ENCODE measurements around the gene SSPN.

GRCh38 chr12:26164118-26164517 is 31.3 kb upstream of the SSPN start:
- no peak for TF ChIP-seq CTCF (conservative IDR thresholded peaks at IDR 0.05; ENCODE audit: low read depth in 2 of 2)
- TF ChIP-seq EZH2 (IDR thresholded peaks at IDR 0.05; ENCODE audit: low read depth, unreplicated experiment): no peak
- TF ChIP-seq EZH2phosphoT487 (IDR thresholded peaks at IDR 0.05; ENCODE audit: unreplicated experiment): no peak
- no peak for TF ChIP-seq REST (IDR thresholded peaks at IDR 0.05; ENCODE audit: unreplicated experiment)
- no peak for TF ChIP-seq STAT1 (IDR thresholded peaks at IDR 0.05; ENCODE audit: unreplicated experiment)
- TF ChIP-seq POLR2AphosphoS5 (IDR thresholded peaks at IDR 0.05; ENCODE audit: low read depth): no peak
- TF ChIP-seq ZNF331 (CRISPR knock-in tag; IDR thresholded peaks at IDR 0.05; ENCODE audit: low read depth): no peak
- TF ChIP-seq NANOG (IDR thresholded peaks at IDR 0.05; ENCODE audit: borderline replicate concordance): no peak
- no peak for TF ChIP-seq ZNF462 (CRISPR knock-in tag; IDR thresholded peaks at IDR 0.05)
- no peak for TF ChIP-seq ZNF114 (CRISPR knock-in tag; IDR thresholded peaks at IDR 0.05)
- TF ChIP-seq CREB1 (CRISPR knock-in tag; IDR thresholded peaks at IDR 0.05; ENCODE audit: low read depth): no peak
